Fibroblast of skin of left biceps (primary cell): ENCODE data around the gene IGFBP2.

Experiments
- DNase-seq, 2 experiments: peaks; one replicate each; pipeline ENCODE4 v3.0.0-alpha.2; 2013; ENCODE audit warnings: low read depth in 2 of 2

IGFBP2 gene

GRCh38 chr2:216636551-216637450 is 3.6 kb downstream of the IGFBP2 start:
- DNase-seq: no peak

- no peak for DNase-seq
Measured at GRCh38 chr2:216637472-216637871, 4.3 kb downstream of the IGFBP2 start.

DNA sequence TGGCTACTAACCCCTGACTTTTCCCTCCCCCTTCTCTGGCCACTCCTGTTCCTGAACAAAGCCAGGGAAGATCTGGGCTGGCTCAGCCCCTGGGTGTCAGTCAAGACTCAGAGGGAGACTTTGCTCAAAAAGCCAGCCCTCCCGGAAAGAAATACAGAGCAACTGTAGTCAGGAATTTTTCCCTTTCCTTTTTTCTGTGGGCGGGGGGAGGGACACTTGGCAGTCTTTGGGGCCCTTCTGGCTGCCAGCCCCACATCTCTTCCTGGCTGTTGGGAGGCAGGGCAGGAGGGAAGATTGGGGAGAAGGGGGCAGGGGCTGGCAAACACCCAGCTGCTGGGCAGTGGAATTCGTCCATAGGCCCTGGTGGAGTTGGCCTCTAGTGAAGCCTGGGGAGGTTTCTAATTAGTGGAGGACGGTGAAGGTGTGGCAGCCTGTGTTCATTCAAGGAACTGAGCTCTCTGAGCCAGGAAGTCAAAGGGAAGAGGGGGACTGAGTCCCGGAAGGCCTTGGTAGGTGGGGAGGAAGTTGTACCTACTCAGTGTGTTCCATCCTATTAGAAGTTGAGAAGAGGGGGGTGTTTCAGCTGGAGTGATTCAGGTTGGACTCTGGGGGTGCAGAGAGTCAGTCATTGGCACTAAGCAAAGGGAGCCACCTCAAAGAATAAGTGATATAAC is 10.9 kb downstream of the IGFBP2 start:
- no peak for DNase-seq

DNA sequence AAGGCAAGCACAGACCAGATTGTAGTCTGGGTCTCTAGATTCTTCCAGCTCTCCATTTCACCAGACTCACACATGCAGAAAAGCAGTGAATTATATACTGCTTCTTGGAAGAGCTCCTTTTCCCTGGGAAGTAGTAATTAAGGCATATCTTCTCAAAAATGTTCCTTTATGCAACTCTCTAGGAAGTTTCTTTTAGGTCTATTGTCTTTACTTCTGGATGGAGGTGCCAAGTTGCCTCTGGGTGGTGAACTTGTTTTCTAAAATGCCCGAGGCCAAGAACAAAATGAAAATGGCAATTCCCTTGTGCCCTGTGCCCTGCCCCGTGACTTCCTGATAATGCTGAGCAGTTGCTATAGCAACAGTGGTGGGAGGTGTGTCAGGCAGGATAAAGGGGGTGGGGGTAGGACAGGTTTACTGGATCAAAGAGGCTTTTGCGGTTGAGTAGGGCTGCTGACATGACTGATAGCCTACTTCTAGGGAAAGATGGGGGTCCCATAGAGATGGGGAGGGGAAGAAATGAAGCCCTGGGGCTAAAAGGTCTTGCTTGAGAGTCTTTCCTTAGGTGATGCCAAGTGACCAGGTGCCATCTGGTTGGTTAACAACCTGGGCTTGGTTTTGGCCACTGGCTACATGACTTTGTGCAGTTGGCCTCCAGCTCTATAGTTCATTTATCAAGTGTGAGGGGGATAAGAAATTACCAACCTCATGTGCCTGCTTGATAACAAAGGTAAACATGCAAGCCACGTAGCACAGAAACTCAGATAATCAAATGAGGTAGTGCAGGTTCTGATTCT is 11.8 kb downstream of the IGFBP2 start:
- no peak for DNase-seq

DNA sequence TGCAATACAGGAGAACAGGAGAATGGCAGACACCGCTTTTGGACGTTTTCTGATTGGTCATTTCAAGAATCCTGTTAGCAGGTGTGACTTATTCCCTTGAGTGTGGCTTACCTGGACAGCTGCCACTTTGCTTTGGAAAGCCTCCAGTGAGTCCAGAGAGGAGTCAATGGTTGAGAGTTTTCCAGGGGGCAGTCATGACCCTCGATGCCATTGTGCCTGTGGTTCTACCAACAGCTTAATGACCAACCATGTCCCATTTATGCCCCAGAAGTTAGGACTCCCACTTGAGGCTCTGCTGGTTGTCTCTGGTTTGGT is 12.4 kb downstream of the IGFBP2 start:
- no peak for DNase-seq

DNA sequence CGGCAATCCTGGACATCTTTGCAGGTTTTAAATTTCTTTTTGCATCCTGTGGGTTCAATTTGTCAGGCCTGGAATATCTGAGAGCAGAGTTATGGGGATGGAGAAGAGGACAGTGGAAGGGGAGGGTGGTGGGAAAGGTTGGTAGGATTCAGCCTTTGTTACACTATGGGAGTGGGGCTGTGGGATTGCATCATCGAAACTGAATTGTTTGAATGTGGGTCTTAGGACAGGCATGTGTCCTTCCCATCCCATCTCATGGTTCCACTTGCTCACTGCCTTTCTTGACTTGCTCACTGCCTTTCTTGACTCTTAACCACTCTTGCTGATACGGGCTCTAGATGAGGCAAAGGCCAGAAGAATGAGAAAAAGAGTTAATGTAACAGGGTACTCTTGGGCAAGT is 12.9 kb downstream of the IGFBP2 start:
- no peak for DNase-seq

DNA sequence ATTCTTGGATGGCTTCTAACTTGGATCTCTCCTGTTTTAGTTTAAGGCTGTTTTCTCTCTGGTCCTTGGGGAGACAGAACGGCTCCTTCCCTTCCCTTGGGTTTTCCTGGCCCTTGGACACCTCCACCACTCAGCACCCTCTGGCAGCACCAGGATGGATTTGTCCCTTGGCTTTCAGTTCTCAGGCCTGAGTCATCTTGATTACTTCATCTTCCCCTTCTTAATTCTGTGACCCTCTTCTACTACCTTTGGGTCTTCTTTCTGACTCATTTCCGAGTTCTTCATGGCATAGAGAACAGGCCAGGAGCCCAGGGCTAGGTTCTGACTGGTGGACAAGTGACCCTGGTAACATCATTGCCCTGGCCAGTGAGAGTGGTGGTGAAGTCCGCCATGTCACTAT is 14.9 kb downstream of the IGFBP2 start:
- DNase-seq: no peak

GRCh38 chr2:216649574-216649973 is 16.4 kb downstream of the IGFBP2 start:
- no peak for DNase-seq

DNA sequence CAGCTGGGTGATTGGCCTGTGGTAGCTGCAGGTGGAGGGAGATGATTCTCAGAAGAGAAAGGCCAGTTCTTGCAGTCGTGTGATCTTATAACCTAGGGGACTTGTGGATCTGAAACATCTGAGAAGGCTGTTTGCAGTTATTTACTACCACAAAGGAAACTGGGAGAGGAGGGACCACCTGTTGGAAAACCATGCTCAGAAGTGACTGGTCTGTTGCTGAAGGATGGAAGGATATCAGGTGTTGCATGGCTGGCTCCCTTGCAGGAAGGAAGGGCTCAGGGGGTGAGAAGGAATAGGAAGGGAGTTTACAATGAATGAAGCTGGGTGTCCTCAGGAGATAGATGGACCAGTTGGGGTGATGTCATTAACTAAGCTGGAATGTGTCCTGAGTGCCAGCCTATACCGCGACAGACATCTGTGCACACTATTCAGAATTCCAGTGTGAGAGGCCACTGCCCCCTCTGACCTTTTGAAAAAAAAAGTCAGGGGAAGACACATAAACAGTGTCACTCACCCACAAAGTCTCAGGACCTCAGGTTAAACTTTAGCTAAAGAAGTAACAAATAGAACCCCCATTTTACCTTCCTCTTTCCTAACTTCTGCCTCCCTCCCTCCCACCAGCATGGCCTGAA is 17.5 kb downstream of the IGFBP2 start:
- DNase-seq: no peak

DNA sequence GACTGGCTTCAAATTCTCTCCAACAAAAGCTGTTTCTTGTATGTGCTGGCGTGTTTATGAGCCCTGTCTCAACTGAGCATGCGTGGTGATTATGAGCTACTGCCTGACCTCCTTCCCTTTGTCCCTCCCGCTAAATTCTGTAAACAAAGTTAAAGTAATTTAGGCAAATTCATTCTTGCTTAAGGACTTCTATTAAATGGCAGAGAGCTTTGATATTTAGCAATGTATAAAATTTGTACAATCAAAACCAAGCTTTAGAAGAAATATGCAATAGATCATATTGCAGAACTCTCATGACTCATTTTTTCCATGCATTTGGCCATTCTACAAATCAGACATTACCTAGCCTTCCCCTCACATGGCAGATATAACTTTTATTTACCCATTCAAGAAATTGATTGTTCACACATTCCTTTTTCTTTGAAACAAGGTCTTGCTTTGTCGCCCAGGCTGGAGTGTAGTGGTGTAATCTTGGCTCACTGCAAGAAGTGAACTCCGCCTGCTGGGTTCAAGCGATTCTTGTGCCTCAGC is 18.2 kb downstream of the IGFBP2 start:
- peak; percentile 59 to 67 for DNase-seq

- DNase-seq: no peak
Measured at GRCh38 chr2:216652566-216652965, 19.3 kb downstream of the IGFBP2 start.

- DNase-seq: no peak
Measured at GRCh38 chr2:216653093-216653799, 20.0 kb downstream of the IGFBP2 start.

DNA sequence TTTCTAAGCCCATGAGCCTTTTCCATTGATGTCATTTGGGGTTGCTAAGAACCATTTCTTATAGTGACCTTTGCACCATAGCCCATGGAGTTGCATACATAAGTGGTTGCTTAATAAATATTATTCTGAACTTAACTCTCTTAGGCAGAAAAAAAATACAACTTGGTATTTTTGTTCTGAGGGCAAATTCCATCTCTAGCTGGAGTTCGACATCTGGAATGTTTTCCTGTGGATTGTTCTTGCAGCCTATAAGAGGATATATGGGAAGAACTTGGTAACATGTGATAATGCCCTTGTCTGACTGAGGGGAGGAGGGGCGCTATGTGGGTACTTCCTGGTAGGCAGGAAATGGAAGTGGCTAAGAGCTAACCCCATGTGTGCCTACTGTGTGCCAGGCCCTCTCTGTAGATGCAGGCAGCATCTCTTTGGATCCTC is 20.7 kb downstream of the IGFBP2 start:
- no peak for DNase-seq

DNA sequence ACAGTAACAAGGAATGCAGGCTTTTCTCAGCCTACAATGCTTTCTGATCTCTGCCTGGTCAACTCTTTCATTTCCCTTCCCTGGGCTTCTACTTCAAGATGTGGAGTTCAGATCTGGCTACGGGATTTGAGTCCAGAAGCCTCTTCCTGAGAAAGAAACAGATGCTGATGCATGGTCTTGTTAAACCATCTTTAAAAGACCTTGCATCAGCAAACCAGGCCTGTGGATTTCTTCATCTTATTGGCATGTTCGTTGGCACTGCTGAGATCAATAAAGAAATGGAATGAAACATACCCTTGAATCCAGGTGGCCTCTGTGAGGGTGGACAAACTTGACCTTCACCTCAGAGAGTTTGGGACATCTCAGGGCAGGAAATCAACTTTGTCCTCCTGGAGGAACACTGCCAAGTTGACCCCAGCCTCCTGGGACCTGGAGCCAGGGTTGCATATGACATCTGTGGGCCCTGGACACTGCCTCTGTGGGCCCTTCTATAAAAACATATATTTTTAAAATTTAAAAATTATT is 21.4 kb downstream of the IGFBP2 start:
- DNase-seq: no peak

DNA sequence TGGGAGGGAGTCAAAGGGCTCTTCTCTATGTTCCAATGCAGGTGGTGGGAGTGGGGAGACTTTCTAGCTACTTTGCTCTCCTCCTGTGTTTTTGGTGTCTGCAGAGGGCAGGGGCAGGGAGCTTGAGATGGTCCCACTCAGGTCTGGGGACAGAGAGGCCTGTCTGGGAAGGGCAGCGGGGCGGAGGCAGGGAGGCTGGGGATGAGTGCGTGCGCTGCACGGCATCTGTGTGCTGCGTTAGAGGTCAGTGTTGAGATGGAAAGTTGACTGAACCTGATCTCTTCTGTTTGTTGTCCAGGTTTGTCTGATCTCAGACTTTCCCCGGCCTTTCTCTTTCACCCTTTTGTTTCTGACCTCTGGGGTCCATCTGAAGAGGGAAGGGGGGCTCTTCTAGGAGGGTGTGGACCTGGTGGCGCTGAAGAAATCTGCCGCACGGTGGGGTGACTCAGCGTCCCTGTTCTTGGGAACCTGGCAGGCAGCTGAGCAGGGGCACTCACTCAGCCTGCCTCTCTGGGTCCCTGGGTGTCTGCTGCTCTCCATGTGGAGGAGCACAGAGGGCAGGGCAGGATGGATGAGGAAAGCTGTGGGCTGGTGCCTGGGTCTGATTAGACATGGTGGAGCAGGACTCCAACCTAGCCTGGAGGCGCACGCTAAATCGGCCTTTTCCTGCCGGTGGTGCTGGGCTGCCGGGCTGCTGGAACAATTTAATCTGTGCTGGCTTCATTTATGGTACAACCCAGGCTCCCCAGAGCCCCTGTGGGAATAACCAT is 24.1 kb downstream of the IGFBP2 start:
- DNase-seq: no peak

- DNase-seq: no peak
Measured at GRCh38 chr2:216657980-216658379, 24.8 kb downstream of the IGFBP2 start.

DNA sequence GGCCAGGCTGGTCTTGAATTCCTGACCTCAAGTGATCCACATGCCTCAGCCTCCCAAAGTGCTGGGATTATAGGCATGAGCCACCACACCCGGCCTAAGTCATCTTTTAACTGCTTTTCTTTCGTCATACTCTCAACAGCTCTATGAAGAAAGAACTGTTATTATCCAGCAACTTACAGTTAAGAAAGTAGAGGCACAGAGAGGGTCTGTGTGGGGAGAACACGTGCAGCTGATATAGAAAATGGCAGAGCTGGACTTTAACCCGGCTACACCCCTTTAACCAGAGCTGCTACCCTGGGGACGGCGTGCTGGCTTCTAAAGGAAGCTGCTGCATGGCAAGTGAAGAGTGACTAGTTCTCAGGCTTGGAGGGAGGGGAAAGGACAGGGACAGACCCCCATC is 25.5 kb downstream of the IGFBP2 start:
- DNase-seq: no peak

- DNase-seq: no peak
Measured at GRCh38 chr2:216659276-216659675, 26.1 kb downstream of the IGFBP2 start.

DNA sequence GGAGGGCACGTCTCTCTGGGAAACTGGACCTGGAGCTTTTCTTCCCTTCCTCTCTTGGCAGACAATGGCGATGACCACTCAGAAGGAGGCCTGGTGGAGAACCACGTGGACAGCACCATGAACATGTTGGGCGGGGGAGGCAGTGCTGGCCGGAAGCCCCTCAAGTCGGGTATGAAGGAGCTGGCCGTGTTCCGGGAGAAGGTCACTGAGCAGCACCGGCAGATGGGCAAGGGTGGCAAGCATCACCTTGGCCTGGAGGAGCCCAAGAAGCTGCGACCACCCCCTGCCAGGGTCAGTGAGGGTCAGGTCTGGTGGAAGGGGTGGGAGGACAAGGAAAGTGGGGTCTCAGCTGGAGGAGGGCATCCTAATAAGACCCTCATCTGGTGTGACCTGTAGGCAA is 27.3 kb downstream of the IGFBP2 start:
- DNase-seq: no peak

DNA sequence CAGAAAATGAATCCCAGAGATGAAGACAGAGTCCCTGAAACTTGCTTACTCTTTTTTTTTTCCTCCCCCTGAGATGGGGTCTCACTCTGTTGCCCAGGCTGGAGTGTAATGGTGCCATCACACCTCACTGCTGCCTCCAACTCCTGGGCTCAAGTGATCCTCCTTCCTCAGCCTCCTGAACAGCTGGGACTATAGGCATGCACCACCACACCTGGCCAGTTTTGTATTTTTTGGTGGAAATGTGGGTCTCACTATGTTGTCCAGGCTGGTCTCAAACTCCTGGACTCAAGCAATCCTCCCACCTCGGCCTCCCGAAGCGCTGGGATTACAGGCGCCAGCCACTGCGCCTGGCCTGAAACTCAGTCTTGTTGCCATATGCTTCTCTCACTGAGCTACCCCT is 27.8 kb downstream of the IGFBP2 start:
- DNase-seq: no peak
